ENCODE data around the gene GJA10.

DNA sequence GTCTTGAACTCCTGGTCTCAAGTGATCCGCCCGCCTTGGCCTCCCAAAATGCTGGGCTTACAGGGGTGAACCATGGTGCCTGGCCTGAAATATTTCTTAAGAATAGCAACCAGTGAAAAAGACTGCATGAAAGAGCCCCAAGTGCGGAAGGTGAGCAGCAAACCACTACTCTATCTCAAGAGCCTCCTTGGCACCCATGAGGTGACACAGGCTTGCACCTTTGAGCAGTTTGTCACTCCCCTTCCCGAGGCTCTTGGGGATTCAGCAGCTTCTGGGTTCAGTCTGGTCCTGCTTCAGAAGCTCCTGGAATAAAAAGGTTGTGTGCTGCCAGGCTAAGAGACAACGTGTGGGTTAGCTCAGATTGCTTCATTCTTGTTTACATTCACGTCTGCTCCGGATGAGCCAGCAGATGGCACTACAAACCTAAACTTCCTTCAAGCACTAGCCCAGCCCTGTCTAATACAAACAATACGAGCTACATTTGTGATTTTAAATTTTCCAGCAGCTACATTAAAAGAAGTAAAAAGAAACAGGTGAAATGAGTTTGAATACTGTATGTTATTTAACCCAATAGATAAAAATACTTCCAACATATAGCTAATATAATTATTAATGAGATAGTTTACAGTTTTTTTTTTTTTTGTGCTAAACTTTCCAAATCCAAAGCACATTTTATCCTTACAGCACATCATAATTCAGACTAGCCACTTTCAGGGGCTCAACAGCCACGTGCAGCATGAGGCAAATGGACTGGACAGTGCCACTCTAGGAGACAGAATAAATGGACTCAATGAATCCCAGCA, 46.2 kb downstream of the GJA10 start:
- peak; percentile 48 for TF ChIP-seq CTCF (conservative IDR thresholded peaks at IDR 0.05)
- no peak for TF ChIP-seq ZFX (IDR thresholded peaks at IDR 0.05)

All from C4-2B (cell line).